KOPT-K1 (cell line): ENCODE results near the gene UBE2E2.

Experiments
- H3K27ac ChIP-seq: fragments of 200-600 bp; sonication (generic); 2 replicates; pipeline ENCODE4 v1.5.1; 2016; ENCODE audit warnings: antibody characterized with exemption, mild to moderate bottlenecking, low read depth, low read length; ENCODE audit not compliant: poor library complexity, severe bottlenecking
- H3K36me3 ChIP-seq: fragments of 200-600 bp; sonication (generic); 2 replicates; pipeline ENCODE4 v1.5.1; 2017; ENCODE audit warnings: antibody characterized with exemption, mild to moderate bottlenecking, low read length, moderate library complexity; ENCODE audit not compliant: insufficient read depth
- H3K9me3 ChIP-seq: fragments of 200-600 bp; sonication (generic); 2 replicates; pipeline ENCODE4 v1.5.1; 2017; ENCODE audit warnings: antibody characterized with exemption, low read length, mild to moderate bottlenecking; ENCODE audit not compliant: insufficient read depth, poor library complexity, severe bottlenecking

The UBE2E2 gene

GRCh38 chr3:23425410-23425809, 222.3 kb downstream of the UBE2E2 start:
- Histone ChIP-seq H3K27ac (no peak overlapping the region), H3K36me3 (no peaks in the 10 kb centered on the region), H3K9me3 (no peaks in the 10 kb centered on the region)

- H3K9me3 ChIP-seq: no peaks in the 10 kb centered on the region
- H3K36me3 ChIP-seq: no peaks in the 10 kb centered on the region
- H3K27ac ChIP-seq: no peak overlapping the region
Measured at GRCh38 chr3:23430781-23431398, 227.8 kb downstream of the UBE2E2 start.

GRCh38 chr3:23431764-23432163, 228.6 kb downstream of the UBE2E2 start:
- Histone ChIP-seq H3K27ac (no peak overlapping the region), H3K36me3 (no peaks in the 10 kb centered on the region)

GRCh38 chr3:23435318-23435717, 232.2 kb downstream of the UBE2E2 start:
- H3K36me3 ChIP-seq: no peaks in the 10 kb centered on the region
- H3K27ac ChIP-seq: peak overlapping the region; percentile 8
- H3K9me3 ChIP-seq: no peaks in the 10 kb centered on the region

More at GRCh38 chr3:23431764-23432163, 228.6 kb downstream of the UBE2E2 start:
- H3K9me3 ChIP-seq: no peaks in the 10 kb centered on the region

- no peaks in the 10 kb centered on the region for H3K9me3 ChIP-seq
- no peaks in the 10 kb centered on the region for H3K36me3 ChIP-seq
- H3K27ac ChIP-seq: no peak overlapping the region
Measured at GRCh38 chr3:23435904-23436303, 232.8 kb downstream of the UBE2E2 start.

GRCh38 chr3:23437484-23438145, 234.5 kb downstream of the UBE2E2 start:
- Histone ChIP-seq H3K36me3 (no peaks in the 10 kb centered on the region), H3K9me3 (no peaks in the 10 kb centered on the region), H3K27ac (no peak overlapping the region)

GRCh38 chr3:23438657-23439056, 235.5 kb downstream of the UBE2E2 start:
- Histone ChIP-seq H3K27ac (no peak overlapping the region), H3K9me3 (no peaks in the 10 kb centered on the region), H3K36me3 (no peaks in the 10 kb centered on the region)

- H3K9me3 ChIP-seq: no peaks in the 10 kb centered on the region
- H3K27ac ChIP-seq: no peak overlapping the region
- H3K36me3 ChIP-seq: no peaks in the 10 kb centered on the region
Measured at GRCh38 chr3:23439080-23439479, 236.0 kb downstream of the UBE2E2 start.

GRCh38 chr3:23440416-23441294, 237.5 kb downstream of the UBE2E2 start:
- Histone ChIP-seq H3K9me3 (no peaks in the 10 kb centered on the region), H3K36me3 (no peaks in the 10 kb centered on the region), H3K27ac (peak overlapping the region; percentile 70)

- Histone ChIP-seq H3K9me3 (no peaks in the 10 kb centered on the region), H3K27ac (peak overlapping the region; percentile 70), H3K36me3 (no peaks in the 10 kb centered on the region)
Measured at GRCh38 chr3:23442598-23443383, 239.7 kb downstream of the UBE2E2 start.

GRCh38 chr3:23444386-23444785, 241.3 kb downstream of the UBE2E2 start:
- Histone ChIP-seq H3K36me3 (no peaks in the 10 kb centered on the region), H3K27ac (no peak overlapping the region), H3K9me3 (no peaks in the 10 kb centered on the region)

GRCh38 chr3:23446301-23446700, 243.2 kb downstream of the UBE2E2 start:
- Histone ChIP-seq H3K36me3 (no peaks in the 10 kb centered on the region), H3K27ac (no peak overlapping the region), H3K9me3 (no peaks in the 10 kb centered on the region)

- Histone ChIP-seq H3K36me3 (no peaks in the 10 kb centered on the region), H3K9me3 (no peaks in the 10 kb centered on the region), H3K27ac (no peak overlapping the region)
Measured at GRCh38 chr3:23448998-23449537, 245.9 kb downstream of the UBE2E2 start.

GRCh38 chr3:23450051-23450450, 246.9 kb downstream of the UBE2E2 start:
- no peak overlapping the region for H3K27ac ChIP-seq
- no peaks in the 10 kb centered on the region for H3K9me3 ChIP-seq
- no peaks in the 10 kb centered on the region for H3K36me3 ChIP-seq
